GM12878 (cell line): ENCODE data around the gene TGFBR1. TPM values are rescaled to one million over a fixed set of nuclear protein-coding genes. Genes with fewer than 3 reads are reported as not detected.

Source experiments
- POLR2AphosphoS2 ChIP-seq: IDR thresholded peaks from 2 replicates; pipeline ENCODE4 v1.6.1; 2011; ENCODE audit warnings: low read depth, mild to moderate bottlenecking, low read length, improper control_type of control experiment, moderate library complexity
- ZNF274 ChIP-seq: IDR thresholded peaks from one replicate; pipeline ENCODE4 v1.8.0; 2011; ENCODE audit not compliant: insufficient read length, insufficient read depth
- polyA plus RNA-seq, 11 experiments: library from polyadenylated mRNA; depleted of rRNA in 4 of 11; unstranded in 6 of 11; stranded (reverse) in 5 of 11; fragments of >200 nt; fragmentation: Nextera tagmentation in 4 of 11; fragmentation: Illumina TruSeq in 1 of 11; extraction: Ambion mirVana in 4 of 11; extraction: Trizol in 1 of 11; gene quantifications; 1 replicate in 1 of 11; 2 replicates in 10 of 11; pipeline versions ENCODE4 v1.2.1 to v1.2.3, GENCODE V29; 2011 to 2016; ENCODE audit warnings: inconsistent platforms in 2 of 11, missing spikeins in 2 of 11, low read depth in 1 of 11
- total RNA-seq, 4 experiments: library from RNA; depleted of rRNA in 3 of 4; stranded (reverse); fragments of >200 nt in 3 of 4; fragmentation: Illumina TruSeq in 1 of 4; extraction: Trizol in 1 of 4; gene quantifications; 2 replicates each; pipeline versions ENCODE4 v1.2.1 to v1.2.3, GENCODE V29; 2013 to 2021
- TF ChIP-seq, protein P1 (sequence below): fragments of 150-350 bp; IDR thresholded peaks from 2 replicates; pipeline ENCODE4 v1.6.1; 2016; ENCODE audit warnings: low read depth, low read length
- TF ChIP-seq, protein P2 (sequence below): IDR thresholded peaks from 2 replicates; pipeline ENCODE4 v1.6.1; 2012; ENCODE audit warnings: mild to moderate bottlenecking, low read depth, low read length
- TF ChIP-seq, protein P3 (sequence below): fragments of 450-650 bp; IDR thresholded peaks from 2 replicates; pipeline ENCODE4 v1.6.1; 2016; ENCODE audit warnings: mild to moderate bottlenecking
- TF ChIP-seq, protein P4 (sequence below): fragments of 150-350 bp; IDR thresholded peaks from 2 replicates; pipeline ENCODE4 v1.6.1; 2014; ENCODE audit warnings: mild to moderate bottlenecking, low read depth, low read length

TGFBR1 gene
- total and polyA plus RNA-seq, 10 of the 15 experiments (the other 5 are each of a cell fraction or from before 2014, with no cell fraction given): 2.9 to 27.2 (median 16.6) TPM

DNA sequence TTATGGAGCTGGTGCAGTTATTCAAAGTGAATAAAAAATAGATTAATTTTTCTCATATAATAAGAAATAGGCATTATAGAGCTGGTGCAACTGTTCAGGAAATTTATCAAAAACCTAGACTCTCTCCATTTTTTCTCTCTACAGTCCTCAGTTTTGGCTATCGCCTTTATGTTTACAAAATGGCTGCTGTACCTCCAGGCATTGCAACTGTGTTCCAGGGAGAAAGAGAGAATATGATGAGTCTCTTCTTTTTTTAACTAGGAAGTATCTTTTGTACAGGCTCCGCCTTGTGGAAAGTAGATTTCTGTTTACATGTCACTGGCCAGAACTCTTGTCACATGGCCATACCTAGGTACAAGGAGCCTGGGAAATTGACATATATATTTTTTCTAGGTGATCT is 3.1 kb upstream of the TGFBR1 start (continued):
- TF ChIP-seq, protein P1, sequence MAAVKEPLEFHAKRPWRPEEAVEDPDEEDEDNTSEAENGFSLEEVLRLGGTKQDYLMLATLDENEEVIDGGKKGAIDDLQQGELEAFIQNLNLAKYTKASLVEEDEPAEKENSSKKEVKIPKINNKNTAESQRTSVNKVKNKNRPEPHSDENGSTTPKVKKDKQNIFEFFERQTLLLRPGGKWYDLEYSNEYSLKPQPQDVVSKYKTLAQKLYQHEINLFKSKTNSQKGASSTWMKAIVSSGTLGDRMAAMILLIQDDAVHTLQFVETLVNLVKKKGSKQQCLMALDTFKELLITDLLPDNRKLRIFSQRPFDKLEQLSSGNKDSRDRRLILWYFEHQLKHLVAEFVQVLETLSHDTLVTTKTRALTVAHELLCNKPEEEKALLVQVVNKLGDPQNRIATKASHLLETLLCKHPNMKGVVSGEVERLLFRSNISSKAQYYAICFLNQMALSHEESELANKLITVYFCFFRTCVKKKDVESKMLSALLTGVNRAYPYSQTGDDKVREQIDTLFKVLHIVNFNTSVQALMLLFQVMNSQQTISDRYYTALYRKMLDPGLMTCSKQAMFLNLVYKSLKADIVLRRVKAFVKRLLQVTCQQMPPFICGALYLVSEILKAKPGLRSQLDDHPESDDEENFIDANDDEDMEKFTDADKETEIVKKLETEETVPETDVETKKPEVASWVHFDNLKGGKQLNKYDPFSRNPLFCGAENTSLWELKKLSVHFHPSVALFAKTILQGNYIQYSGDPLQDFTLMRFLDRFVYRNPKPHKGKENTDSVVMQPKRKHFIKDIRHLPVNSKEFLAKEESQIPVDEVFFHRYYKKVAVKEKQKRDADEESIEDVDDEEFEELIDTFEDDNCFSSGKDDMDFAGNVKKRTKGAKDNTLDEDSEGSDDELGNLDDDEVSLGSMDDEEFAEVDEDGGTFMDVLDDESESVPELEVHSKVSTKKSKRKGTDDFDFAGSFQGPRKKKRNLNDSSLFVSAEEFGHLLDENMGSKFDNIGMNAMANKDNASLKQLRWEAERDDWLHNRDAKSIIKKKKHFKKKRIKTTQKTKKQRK: no peak
- TF ChIP-seq, protein P2, sequence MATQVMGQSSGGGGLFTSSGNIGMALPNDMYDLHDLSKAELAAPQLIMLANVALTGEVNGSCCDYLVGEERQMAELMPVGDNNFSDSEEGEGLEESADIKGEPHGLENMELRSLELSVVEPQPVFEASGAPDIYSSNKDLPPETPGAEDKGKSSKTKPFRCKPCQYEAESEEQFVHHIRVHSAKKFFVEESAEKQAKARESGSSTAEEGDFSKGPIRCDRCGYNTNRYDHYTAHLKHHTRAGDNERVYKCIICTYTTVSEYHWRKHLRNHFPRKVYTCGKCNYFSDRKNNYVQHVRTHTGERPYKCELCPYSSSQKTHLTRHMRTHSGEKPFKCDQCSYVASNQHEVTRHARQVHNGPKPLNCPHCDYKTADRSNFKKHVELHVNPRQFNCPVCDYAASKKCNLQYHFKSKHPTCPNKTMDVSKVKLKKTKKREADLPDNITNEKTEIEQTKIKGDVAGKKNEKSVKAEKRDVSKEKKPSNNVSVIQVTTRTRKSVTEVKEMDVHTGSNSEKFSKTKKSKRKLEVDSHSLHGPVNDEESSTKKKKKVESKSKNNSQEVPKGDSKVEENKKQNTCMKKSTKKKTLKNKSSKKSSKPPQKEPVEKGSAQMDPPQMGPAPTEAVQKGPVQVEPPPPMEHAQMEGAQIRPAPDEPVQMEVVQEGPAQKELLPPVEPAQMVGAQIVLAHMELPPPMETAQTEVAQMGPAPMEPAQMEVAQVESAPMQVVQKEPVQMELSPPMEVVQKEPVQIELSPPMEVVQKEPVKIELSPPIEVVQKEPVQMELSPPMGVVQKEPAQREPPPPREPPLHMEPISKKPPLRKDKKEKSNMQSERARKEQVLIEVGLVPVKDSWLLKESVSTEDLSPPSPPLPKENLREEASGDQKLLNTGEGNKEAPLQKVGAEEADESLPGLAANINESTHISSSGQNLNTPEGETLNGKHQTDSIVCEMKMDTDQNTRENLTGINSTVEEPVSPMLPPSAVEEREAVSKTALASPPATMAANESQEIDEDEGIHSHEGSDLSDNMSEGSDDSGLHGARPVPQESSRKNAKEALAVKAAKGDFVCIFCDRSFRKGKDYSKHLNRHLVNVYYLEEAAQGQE: no peak
- TF ChIP-seq, protein P3, sequence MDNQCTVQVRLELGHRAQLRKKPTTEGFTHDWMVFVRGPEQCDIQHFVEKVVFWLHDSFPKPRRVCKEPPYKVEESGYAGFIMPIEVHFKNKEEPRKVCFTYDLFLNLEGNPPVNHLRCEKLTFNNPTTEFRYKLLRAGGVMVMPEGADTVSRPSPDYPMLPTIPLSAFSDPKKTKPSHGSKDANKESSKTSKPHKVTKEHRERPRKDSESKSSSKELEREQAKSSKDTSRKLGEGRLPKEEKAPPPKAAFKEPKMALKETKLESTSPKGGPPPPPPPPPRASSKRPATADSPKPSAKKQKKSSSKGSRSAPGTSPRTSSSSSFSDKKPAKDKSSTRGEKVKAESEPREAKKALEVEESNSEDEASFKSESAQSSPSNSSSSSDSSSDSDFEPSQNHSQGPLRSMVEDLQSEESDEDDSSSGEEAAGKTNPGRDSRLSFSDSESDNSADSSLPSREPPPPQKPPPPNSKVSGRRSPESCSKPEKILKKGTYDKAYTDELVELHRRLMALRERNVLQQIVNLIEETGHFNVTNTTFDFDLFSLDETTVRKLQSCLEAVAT: no peak
- TF ChIP-seq ZNF274 (no peak), POLR2AphosphoS2 (no peak)
- TF ChIP-seq, protein P4, sequence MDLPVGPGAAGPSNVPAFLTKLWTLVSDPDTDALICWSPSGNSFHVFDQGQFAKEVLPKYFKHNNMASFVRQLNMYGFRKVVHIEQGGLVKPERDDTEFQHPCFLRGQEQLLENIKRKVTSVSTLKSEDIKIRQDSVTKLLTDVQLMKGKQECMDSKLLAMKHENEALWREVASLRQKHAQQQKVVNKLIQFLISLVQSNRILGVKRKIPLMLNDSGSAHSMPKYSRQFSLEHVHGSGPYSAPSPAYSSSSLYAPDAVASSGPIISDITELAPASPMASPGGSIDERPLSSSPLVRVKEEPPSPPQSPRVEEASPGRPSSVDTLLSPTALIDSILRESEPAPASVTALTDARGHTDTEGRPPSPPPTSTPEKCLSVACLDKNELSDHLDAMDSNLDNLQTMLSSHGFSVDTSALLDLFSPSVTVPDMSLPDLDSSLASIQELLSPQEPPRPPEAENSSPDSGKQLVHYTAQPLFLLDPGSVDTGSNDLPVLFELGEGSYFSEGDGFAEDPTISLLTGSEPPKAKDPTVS: no peak
- TF ChIP-seq, all 136 proteins: peak for 0
